ENCODE data around the gene ITPA.

ITPA gene

DNA sequence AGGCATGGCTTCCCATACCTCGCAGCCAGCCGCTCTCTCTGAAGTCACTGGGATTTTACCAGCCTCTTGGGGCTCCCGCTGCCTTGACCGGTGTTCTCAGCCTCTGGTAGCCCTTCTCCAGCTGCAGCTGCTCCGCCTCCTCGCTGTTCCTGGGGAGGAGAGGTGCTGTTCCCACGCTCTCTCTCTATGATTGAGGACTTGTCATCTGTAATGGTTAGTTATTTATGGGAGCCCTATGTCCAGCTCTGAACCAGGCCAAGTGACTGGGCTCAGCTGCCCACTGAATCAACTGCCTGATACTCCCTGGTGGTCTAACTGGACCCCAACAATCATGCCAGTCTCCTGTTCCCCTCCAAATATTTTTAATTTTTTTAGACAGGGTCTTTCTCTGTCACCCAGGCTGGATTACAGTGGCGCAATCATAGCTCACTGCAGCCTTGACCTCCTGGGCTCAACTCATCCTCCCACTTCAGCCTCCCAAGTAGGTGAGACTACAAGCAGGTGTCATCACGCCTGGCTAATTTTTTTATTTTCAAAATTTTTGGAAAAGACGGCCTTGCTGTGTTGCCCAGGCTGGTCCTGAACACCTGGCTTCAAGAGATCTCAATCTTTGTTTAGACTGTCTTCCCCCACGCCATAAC lies 34.5 kb downstream of the ITPA start:
- no peak for DNase-seq

DNA sequence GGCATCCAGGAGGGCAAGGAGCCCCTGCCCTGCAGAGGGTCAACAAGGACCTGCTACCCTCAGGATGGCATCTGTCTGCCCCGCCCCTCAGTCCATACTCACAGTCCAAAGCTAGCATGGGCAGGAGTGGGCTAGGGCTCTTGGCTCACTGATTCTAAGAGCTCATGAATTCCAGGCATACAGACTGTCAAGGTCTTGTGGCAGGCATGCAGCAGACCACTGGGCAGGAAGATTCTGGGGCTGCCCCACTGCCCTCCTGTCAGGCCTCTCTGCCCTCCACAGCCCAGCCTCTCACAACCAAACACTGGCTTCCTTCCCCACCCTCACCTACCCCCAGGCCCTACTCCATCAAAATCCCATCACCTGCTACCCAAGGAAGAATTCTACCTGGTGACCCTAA lies 35.3 kb downstream of the ITPA start:
- DNase-seq: no peak

DNA sequence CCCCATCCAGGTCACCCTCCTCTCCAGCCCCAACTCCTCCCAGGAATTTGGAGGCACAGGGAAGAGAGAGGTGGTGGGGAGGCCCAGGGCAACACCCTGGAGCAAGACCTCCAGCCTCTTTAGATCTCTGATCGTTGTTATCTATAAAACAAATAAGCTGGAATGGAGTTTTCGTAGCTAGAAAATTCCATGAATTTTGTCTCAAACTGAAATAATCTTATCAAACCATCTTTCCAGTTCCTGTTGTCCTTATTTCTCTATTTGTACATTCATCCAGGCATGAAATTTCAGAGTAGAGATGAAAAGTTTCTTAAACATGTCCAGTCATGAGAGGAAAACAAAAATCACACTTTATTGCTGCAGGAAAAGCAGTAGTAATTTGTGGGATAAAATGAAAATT lies 35.9 kb downstream of the ITPA start:
- no peak for DNase-seq

DNA sequence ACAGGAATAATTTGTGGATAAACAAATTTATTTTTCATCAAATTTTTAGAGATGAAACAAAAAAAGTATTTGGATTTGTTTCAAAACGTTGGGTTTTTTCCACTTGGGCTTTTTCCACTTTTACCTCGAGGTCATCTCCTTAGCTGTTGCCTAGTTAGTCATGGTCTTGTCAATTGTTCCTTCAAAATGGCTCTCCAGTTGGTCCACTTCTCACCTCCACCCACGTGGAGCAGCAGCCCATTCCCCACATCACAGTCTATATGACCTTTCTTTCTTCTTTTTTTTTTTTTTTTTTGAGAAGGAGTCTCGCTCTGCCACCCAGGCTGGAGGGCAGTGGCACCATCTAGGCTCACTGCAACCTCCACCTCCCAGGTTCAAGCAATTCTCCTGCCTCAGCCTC lies 36.4 kb downstream of the ITPA start:
- no peak for DNase-seq

DNA sequence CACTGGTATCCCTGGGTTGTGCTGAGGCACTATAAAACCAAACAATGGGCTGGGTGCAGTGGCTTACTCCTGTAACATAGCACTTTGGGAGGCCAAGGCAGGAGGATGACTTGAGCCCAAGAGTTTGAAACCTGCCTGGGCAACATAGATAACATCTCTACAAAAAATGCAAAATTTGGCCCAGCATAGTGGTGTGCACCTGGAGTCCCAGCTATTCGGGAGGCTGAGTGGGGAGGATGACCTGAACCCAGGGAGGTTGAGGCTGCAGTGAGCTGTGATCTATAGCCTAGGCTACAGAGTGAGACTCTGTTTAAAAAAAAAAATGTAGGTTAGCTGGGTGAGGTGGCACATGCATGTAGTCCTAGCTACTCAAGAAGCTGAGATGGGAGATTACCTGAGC lies 37.4 kb downstream of the ITPA start:
- DNase-seq: no peak

DNA sequence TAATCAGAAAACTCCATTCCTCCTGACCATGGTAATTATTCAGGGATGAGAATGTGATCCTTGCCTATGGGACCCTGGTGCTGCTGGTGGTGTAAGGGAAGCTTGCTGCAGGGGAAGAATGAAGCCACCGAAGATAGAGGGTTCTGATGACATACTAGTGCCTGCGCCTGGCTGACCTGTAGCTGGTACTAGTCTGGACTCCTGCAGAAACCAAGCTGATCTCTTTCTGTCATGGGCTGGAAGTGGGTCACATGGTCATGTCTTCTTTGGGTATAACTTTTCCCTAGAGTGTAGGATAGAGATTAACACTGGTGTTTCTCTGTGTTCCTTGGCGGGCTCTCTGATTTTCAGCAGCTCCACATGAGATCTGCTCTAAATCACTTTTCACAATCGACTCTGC lies 38.3 kb downstream of the ITPA start:
- no peak for DNase-seq

DNA sequence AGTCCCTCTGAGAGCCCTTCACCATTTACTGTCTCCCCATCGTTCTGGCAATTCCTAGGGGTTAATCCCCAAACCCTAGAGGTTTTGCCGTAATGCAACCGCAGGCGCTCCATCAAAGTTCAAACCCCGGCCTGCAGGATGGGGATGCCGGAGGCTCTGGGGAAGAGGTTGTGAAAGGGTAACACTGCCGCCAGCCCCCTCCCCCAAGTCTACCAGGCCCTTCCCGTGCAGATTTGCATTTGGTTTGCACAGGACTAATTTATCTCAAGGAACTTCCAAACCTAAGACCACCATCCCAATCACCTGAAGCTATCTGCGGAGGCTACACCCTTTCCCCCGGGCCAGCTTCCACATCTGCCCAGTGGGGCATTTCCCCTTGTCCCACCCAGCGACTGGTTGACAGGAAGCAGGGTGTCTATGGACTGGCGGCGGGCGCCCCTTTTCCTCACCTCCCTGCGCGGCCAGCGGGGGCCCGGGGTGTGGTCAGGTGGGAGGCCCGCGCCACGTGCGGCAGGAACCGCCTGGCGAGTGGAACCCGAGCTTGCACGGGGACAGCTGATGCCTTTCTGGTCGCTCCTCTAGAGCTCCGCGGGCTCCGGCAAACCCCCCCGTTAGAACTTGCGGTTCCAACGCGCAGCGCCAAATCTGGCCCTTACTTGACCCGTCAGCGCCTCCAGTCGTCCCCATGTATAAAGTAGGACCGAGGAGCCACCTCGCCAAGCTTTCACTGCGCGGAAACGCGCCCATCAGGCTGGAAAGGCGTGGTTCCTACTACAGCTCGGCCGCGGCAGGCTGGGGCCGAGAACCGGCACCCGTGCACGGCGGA lies 39.1 kb downstream of the ITPA start:
- peak; percentile 56 for DNase-seq

DNA sequence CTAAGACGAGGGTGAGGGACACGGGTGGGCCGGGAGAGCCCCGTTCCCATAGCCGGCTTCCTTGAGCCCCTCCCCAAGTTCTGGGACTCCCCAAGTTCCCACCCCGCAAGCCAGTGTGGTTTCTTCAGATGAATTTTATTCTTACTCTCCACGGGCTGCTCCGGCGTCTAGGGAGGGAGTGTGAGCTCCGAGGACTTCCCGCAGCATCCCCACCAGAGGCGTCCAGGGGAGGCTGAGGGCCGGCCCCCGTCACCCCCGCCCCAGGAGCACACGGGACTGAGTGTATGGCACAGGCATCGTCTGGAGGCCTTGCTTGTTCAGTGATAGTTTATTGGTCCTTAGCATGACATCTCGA lies 39.7 kb downstream of the ITPA start:
- no peak for DNase-seq

DNA sequence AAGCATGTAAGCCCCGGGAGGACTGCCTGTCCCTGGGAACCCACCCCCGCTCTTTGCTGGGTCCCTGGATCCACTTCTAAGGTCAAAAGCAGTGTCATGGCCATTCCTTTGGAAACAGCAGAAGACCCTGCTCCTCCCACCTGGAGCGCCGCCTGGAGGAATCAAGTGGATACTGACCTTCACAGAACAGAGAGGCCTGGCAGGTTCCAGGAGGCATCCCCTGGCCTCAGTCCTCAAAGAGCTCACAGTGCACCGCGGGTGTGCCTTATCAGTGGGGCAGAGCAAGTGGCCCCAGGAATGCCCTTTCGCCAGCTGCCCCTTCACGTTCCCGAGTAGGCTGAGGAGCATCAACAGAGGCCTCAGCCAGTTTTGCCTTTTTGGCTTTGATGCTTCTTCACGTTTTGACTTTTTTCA lies 40.8 kb downstream of the ITPA start:
- DNase-seq: no peak

DNA sequence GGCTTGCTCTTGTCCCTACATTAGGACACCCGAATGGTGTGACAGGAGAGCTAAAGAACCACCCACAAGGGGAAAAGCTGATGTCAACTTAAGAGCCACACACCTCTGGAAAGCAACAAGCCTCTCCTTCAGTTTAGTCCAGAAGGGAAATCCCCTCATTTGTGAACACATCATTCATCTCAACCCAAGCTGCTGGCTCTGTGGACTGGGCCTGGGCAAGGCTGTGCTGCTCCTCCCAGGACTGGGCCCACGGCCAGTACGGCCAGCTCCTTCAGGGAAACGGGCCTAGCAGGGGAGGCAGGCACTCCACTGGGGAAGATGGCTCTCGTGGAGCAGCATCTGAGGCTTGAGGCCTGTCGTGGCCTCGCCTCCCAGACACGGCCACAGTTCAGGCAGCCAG lies 42.5 kb downstream of the ITPA start:
- DNase-seq: no peak

DNA sequence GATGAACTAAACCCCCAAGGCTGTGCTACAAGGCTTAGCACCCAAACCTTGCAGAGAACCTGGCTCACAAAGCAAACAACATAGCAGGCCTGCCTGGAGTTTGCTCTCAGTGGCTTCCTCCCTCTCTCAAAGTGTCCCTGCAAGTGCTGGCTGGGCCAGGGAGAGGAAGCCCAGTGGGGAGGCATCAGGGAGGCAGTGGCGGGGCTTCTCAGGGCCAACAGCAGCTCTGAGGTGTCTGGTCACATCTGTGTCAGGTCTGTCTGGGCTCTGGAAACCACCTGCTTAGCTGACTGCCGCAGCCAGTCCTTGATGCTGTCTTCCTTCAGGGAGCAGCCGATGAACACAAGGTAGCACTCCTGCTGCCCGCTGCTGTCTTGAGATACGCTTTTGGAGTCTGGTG lies 46.4 kb downstream of the ITPA start:
- DNase-seq: no peak

DNA sequence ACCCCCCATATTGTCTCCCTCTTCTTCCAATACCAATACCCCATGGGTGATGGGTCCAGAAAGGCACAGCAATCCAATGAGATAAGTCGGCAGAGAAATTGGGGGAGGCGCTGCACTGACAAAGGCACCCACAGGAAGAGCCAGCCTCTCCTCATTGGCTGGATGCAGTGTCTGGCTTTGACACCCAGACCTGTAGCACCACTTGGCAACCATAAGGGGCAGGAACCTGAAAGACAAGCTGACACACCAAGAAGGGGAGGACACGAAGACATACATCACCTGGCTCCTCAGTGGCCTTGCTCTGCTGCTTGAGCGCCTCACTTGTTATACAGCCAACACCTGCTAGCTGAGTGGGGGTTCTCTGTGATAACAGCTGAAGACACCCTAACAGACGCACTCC lies 49.1 kb downstream of the ITPA start:
- no peak for DNase-seq

DNA sequence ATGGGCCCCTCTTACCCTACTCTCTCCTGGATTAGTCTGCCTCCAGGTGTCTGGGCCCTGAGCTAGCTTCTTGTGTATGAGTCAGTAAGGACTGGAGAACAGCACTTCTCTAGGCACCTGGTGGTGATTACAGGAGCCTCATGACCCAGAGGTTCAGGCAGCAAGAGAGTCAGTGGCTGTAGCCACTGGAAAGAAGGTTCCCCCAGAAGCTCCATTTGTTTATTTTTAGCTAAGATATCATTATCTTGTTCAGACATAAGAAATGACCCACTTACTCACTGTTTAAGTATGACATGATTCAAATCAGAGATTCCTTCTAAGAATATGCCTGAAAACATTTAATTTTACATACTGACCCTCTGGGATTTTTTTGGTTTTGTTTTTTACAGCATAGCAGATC lies 53.3 kb downstream of the ITPA start:
- DNase-seq: no peak

DNA sequence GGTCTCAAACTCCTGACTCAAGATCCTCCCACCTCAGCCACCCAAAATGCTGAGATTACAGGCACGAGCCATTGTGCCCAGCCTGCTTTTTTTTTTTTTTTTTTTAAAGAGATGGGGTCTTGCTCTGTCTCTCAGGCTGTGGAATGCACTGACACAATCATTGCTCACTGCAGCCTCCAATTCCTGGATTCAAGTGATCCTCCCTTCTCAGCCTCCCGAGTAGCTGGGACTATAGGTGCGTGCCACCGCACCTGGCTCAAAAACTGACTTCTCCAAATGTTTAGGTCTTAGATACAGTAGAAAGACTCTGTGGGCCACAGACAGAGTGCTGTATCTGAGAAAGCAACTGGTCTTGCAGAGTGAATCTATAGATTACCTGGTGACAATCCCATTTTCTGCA lies 60.8 kb downstream of the ITPA start:
- DNase-seq: no peak

DNA sequence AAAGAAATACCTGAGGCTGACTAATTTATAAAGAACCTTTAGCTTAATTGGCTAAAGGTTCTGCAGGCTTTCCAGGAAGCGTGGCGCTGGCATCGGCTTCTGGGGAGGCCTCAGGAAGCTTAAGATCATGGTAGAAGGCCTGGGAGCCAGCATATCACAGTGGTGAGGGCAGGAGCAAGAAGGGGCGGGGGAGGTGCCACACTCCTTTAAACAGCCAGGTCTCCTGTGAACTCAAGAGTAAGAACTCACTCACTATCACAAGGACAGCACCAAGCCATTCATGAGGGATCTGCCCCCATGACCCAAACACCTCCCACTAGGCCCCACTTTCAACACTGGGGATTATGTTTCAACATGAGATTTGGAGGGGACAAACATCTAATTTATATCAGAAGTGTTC lies 64.1 kb downstream of the ITPA start:
- no peak for DNase-seq
